ACHN (cell line): ENCODE measurements around the gene THOC6.
"Not testable (repeated sequence)": the region's sequence is repeated elsewhere in the genome, so short reads cannot be mapped to it uniquely, and the experiment has no call there.

ENCODE experiments used
- DNase-seq: peaks from one replicate; pipeline ENCODE4 v3.0.0-alpha.2; 2015
- in situ Hi-C: cut with HindIII; loops from 2 replicates; pipeline ENCODE4 v1.10.0; 2017; ENCODE audit warnings: low sequenced_read_pairs, low pct_ligation_motif_present, low pct_unique_long_range_greater_than_20kb

The THOC6 gene

GRCh38 chr16:3046641-3047386 is 23.0 kb downstream of the THOC6 start:
- in situ Hi-C loops = no loop called here
- DNase-seq = no peak

GRCh38 chr16:3047387-3047720 is 23.5 kb downstream of the THOC6 start:
- DNase-seq = no peak
- in situ Hi-C loops = no loop called here

GRCh38 chr16:3049921-3050481 is 26.2 kb downstream of the THOC6 start:
- DNase-seq = no peak
- in situ Hi-C loops = no loop called here

GRCh38 chr16:3050487-3050886 is 26.7 kb downstream of the THOC6 start:
- in situ Hi-C loops = no loop called here
- no peak for DNase-seq

- in situ Hi-C loops = no loop called here
- DNase-seq = no peak
Measured at GRCh38 chr16:3051009-3051408, 27.2 kb downstream of the THOC6 start.

GRCh38 chr16:3051494-3051893 is 27.7 kb downstream of the THOC6 start:
- no peak for DNase-seq
- in situ Hi-C loops = no loop called here

GRCh38 chr16:3052571-3053329 is 28.9 kb downstream of the THOC6 start:
- DNase-seq, in situ Hi-C loops: not testable (repeated sequence)

GRCh38 chr16:3053330-3053710 is 29.5 kb downstream of the THOC6 start:
- DNase-seq, in situ Hi-C loops: not testable (repeated sequence)

GRCh38 chr16:3054965-3055733 is 31.3 kb downstream of the THOC6 start:
- in situ Hi-C loops = no loop called here
- no peak for DNase-seq

GRCh38 chr16:3055734-3056115 is 31.9 kb downstream of the THOC6 start:
- DNase-seq, in situ Hi-C loops: not testable (repeated sequence)

GRCh38 chr16:3056336-3057180 is 32.7 kb downstream of the THOC6 start:
- DNase-seq = no peak
- in situ Hi-C loops = no loop called here

GRCh38 chr16:3057181-3058138 is 33.6 kb downstream of the THOC6 start:
- no peak for DNase-seq
- in situ Hi-C loops = no loop called here

GRCh38 chr16:3058139-3059030 is 34.5 kb downstream of the THOC6 start:
- peak; percentile 71 for DNase-seq
- in situ Hi-C loops = no loop called here

- in situ Hi-C loops = no loop called here
- DNase-seq = peak; percentile 91
Measured at GRCh38 chr16:3059041-3059722, 35.3 kb downstream of the THOC6 start.

GRCh38 chr16:3059723-3060242 is 35.9 kb downstream of the THOC6 start:
- no peak for DNase-seq
- in situ Hi-C loops = no loop called here
